Measurements from ENCODE around the gene DCP1B.

GRCh38 chr12:1920436-1920835 is 83.8 kb downstream of the DCP1B start:
- no peak for TF ChIP-seq POLR2AphosphoS5 (IDR thresholded peaks at IDR 0.05; ENCODE audit: insufficient read depth in 1 of 2, low read depth in 1 of 2)
- TF ChIP-seq POLR2A (IDR thresholded peaks at IDR 0.05), result no peak
